Dedifferentiated amniotic fluid mesenchymal stem cell (primary cell): Measurements from ENCODE around the gene ZNF674.

ENCODE experiments used
- DNase-seq: peaks from one replicate; pipeline ENCODE4 v3.0.0-alpha.2; 2016; ENCODE audit errors: extremely low spot score

Gene ZNF674

DNA sequence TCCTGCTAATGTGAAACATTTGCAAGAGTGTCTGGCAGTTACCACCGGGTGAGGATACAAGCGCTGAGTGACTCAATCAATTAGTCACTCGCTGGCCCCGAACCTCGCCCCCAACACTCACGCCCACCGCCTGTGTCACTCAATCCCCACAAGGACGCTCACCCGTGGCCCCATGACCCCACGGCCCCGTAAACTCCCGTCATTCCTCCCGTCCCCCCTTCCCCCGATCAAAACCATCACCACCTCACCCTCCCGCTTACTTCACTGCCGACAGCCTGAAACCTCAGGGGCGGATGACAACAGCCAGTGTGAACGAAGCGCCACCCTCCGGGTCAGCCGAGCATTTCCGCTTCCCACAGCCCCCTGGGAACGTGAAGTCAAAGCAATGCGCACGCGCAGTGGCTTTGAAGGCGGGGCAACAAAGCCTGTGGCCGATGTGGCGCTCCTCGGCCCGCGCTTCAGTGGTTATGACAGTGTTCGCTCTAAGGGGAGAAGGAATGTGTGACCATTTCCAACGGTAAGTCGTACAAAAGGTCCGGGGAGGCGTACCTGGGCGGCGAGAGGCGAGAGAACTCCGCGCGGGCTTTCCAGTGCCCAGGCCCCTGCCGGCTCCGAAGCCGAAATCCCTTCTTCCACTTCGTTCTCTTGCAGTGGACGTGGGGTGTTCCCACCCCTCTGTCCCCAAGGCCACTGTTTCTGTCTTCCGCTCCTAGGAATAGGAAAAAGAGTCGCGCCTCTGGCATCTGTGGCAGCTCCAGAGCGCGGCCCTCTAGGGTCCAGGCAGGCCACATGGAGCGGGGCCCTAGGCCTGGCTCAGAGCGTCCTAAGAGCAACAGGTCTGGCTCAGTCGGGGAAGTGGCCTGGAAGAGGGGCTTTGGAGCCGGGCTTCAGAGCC, at the start of gene ZNF674:
TSS of gene ZNF674 (minus strand) at position 311 of the 895 bp plus-strand sequence. CDS start 3,334 bp downstream, outside the sequence.
- DNase-seq: peak; percentile 85

DNA sequence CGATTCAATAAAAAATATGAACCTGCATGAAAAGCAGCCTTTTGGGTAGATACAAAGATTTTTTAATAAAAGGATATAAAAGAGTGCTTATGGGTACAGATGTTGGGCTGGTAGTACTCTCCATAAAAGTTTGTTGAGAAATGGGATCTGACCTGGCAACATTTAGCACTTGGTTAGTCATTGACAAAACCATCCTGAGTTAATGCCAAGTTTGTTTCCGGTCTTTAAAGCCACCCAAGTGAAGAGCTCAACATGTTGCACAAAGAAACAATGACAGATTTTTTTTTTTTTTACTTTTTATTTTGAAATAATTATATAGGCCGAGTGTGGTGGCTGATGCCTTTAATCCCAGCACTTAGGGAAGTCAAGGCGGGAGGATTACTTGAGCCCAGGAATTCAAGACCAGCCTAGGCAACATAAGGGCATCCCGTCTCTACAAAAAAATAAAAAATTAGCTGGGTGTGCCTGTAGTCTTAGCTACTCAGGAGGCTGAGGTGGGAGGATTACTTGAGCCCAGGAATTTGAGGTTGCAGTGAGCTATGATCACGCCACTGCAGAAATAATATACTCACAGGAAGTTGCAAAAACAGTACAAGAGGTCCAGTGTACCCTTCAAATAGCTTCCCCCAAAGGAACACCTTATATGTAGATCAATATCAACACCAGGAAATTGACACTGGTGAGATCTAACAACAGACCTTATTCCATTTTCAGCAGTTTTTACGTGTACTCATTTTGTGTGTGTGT, 44.9 kb upstream of the ZNF674 start:
- peak; percentile 22 for DNase-seq

DNA sequence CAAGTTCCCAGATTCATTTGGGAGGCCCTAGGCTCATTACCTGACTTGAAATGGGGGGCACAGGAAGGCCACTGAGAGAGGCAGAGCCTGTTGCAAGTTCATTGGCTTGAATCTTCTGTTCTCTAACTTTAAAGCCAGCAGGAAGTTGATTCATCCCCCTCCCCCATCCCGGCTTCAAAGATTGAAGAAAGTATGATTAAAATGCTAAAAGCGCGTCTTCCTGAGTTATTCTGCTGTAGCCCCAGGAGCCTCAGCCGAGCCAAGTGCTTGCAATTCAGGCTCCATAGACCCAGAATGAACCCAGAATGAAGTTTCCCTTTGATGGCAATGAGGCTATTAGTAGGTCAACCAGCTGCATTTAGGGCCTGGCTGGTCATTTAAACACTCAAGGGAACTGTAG, 43.0 kb upstream of the ZNF674 start:
- peak; percentile 51 for DNase-seq

DNA sequence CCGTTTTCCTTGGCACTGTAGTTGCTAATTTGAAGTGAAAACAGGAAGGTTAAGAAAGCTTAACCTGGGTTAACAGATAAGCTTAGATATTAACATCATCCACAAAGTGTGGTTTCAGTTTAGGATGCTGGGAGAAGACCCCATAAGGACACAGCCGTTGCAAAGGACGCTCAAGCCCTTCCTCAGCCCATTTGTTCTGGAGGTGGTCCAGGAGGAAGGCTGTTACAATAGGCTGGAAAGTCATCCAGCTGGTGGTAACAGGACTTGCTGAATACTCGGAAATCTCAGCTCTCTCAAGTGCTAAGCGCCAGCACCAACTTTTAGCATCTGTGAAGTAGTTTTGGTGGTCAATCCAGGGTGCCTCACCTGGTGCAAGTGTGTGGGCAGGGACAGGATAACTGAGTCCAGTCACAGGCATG, 42.5 kb upstream of the ZNF674 start:
- DNase-seq: no peak

DNA sequence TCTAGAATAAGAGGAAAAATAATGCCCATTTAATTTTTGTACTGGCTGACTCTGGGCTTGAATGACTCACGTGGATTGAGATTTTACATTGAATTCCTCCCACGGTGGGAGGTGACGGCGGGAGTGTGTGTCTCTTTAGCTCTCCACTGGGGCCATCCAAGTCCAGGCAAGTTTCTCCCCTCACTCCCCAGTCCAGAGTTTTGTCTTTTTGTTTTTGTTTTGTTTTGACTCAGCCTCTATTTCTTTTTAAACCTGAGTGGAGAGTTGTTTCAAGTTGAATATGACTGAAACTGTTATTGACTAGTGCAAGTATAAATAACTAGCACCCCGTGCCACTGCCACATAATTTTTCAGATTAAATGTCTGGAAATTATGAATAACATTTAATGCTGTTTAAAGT, 41.9 kb upstream of the ZNF674 start:
- no peak for DNase-seq

DNA sequence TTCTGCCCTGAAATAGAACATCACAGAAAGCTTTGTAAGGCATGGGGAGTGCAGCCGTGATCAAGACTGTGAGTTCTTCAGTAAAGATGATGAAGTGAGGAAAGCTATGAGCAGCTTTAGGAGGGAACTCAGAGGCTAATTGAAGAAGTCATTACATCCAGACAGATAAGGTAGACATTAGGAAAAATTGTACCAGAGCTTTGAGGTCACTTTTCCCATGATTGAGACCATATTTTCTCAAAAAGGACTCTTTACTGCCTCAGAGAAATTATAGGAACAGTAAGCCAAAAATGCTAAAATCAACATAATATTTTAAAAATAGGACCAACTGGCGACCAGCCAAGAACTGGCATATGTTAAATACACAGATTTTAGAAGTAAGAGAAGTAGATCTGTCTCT, 39.5 kb upstream of the ZNF674 start:
- no peak for DNase-seq

DNA sequence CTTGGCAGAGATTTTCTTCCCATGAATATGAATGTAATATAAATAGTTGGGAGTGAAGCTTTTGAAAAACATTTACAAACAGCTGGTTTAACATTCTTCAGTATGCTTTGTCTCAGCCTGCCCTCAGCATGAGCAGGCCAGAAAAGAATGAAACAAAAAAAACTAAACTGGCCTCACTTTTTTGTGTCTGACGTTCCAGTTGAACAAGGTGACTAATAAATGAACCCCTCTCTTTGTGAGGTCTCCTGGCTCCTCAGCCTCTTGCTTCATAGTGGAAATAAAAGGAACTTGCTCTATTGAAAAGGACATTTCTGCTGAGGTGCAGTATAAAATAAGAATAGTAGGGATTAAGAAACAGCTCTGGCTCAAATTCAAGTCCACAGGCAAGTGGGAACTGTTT, 37.7 kb upstream of the ZNF674 start:
- peak; percentile 72 for DNase-seq

DNA sequence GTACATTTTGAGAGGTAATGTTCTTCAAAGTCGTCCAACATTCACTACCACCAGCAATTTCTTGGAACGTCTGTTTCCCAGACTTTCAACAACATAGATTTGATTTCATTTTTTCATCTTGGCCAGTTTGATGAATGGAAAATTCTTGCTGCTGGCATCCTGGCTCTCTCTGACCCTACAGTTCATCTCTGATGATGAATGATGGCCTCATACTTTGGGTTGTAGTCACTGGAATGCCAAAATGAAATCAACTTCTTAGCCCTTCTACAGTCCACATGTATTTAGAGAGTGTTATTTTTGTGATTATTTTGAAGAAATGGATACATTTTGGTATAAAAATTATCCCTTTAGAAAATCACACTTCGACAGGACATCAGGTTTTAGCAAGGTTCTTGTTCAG, 37.1 kb upstream of the ZNF674 start:
- DNase-seq: no peak

DNA sequence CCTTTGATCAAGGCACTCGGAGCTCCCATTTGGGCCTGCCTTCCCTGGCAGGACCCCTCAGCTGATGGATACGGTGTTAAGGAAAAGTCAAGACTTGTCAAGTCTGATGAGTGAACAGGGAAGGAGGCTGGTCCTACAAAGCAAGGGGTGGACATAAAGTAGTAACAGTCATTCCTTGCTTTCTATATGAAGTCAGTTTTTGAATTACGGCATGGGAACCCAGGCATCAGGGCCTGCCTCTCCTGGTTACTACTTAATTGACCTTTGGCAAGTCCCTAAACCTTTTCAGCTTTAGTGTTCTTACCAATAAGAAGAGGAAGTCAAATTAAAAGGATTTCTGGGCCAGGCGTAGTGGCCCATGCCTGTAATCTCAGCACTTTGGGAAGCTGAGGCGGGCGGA, 35.4 kb upstream of the ZNF674 start:
- no peak for DNase-seq

DNA sequence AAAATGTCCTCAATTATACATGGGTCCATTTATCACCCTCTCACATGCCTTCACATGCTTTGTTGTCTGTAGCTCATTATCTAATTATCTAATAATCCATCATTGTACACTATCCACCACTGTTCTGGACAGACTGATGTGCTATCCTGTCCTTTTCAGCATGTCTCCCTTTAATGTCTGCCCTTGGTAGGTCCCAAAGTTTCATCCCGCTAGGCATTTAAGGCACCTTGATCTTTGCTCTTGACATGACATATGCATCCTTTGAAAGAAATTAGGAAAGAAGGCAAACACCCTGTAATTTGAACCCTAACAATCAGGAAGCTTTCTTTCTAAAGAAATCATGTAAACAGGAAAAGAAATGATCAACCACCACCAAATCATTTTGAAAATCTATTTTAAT, 34.0 kb upstream of the ZNF674 start:
- no peak for DNase-seq

DNA sequence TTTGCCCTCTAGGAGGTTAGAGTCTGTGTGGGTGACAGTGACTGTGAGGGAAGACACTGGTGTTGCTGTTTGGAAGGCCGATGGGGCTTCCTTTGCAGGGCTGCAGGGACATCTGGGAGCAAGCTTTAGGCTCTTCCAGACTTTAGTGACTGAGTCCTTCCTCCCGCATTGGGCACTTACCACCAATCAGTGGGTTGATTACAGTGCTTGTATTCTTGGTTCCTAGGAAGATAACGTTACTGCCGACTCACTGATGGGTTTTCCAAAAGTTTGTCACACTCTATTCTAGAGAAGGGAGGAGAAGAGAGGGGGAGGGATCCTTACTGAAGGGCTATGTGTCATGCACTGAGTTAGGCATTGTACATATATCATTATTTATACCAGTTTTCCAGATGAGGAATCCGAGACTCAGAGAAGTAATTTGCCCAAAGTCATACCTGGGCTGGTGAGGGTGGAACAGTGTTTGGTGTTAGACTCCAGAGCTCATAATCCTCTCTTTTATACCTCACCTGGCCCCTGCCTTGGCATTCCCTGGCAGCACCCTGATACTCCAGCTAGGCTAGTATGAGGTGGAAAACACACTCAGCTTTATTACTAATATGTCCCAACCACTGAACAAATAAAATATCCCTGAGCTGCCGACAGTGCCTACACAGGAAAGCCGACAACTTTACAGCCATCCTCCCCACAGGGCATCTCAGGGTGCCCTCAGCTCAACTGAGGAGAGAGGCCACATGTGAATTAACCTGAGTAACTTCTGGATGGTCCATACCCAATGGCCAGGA, 32.2 kb upstream of the ZNF674 start:
- DNase-seq: no peak

DNA sequence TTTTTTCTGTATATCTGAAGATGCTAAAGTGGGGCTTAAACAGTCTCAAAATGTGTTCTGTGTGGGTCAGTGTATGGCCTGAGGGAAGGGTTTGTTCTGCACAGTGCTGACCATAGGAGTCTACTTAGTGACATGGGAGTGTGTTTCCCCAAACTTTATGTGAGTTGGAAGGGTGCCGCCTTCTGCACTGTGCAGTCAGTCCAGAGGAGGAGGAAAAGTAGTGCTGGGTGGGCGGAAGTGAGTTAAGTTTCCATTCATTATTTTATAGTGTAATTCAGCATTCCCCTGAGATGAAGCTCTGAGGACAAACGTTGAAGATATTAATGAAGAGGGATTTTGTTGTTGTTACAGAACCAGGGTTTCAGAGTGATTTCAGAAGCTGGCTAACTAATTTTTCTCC, 31.2 kb upstream of the ZNF674 start:
- no peak for DNase-seq

DNA sequence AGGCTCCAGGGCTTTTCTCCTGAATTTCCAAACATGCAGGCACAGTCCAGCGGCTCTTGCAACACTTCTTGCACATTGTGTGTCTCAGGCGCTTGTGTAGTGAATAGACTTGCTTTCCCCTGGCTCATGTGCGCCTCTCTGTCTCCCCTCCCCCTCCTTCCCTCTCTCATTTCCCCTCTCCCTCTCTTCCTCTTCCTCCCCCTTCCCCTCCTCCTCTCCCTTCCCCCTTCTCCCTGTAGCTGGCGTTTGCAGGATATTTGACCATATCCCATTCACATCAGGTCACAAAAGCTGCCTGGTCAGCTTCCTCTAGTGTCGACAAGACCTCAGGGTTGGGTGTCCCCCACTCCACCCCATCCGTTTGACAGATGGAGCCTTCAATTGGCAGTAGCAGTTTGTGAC, 30.8 kb upstream of the ZNF674 start:
- DNase-seq: peak; percentile 39

DNA sequence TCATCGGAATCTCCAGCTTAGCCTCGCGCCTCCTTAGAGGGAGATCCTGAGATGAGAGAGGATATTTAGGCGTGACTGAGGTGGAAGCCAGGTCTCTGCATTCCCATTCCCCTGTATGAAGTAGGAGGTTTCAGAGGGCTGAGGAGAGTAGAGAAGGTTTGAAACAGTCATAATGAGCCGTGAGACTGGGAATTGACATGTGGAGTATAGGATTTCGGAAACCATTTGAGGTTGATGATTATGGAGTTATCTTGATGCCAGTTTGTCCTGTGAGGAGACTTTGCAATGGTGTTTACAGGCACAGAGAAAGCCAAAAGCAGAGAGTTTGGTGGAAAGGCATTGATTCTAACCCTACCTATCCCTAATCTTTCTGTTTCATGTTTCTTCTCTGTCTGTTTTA, 30.4 kb upstream of the ZNF674 start:
- no peak for DNase-seq

DNA sequence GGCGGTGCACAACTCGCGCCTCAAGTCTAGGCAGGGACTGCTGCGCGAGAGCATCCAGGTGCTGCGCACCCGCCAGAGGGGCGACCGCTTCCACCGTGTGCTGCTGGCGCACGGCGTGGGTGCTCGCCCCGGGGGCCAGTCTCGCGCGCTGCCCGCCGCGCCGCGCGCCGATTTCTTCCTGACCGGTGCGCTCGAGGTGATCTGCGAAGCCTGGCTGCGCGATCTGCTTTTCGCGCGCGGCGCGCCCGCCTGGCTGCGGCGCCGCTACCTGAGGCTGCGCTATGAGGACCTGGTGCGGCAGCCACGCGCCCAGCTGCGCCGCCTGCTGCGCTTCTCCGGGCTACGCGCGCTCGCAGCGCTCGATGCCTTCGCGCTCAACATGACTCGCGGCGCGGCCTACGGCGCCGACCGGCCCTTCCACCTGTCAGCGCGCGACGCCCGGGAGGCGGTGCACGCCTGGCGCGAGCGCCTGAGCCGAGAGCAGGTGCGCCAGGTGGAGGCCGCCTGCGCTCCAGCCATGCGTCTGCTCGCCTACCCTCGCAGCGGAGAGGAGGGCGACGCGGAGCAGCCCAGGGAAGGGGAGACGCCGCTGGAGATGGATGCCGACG, 29.7 kb upstream of the ZNF674 start:
- DNase-seq: no peak

DNA sequence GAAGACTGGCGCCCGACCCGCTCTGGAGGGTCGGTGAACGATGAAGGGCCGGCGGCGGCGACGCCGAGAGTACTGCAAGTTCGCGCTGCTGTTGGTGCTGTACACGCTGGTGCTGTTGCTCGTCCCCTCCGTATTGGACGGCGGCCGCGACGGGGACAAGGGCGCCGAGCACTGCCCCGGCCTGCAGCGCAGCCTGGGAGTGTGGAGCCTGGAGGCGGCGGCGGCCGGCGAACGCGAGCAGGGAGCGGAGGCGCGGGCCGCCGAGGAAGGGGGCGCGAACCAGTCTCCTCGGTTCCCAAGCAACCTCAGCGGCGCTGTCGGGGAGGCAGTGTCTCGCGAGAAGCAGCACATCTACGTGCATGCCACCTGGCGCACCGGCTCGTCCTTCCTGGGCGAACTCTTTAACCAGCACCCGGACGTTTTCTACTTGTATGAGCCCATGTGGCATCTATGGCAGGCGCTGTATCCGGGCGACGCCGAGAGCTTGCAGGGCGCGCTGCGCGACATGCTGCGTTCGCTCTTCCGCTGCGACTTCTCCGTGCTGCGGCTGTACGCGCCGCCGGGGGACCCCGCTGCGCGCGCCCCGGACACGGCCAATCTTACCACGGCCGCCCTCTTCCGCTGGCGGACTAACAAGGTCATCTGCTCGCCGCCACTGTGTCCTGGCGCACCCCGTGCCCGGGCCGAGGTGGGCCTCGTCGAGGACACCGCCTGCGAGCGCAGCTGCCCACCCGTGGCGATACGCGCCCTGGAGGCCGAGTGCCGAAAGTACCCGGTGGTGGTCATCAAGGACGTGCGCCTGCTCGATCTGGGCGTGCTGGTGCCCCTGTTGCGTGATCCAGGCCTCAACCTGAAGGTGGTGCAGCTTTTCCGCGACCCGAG, 28.9 kb upstream of the ZNF674 start:
- DNase-seq: no peak

DNA sequence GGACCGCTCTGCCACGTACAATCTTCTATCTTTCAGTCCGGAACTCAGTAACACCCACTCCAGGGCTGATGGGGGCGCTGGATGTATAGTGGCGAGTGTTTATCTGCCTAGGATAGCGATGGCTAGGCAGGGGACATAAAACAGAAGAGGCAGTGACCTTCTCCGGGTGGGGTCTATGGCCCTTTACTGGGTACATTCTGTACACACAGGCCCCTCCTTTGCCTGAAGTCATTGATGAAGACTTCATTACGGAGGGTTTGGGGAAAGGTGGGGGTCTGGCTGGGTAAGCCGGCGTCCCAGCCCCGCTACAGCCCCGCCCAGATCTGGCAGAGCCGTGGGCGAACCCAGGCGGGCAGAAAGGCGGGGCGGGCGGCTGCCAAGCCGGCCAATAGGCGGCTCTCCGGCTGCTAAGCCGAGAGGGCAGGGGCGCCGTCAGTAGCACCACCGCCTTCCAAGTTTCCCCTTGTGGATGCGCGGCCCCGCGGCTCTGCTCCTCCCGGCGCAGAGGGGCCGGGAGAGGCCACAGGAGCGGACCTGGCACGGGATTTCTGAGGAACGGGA, 28.2 kb upstream of the ZNF674 start, which contains the start of gene CHST7:
TSS of gene CHST7 (plus strand) at position 435 of the 561 bp plus-strand sequence. CDS start 167 bp downstream, outside the sequence.
- peak; percentile 30 for DNase-seq

DNA sequence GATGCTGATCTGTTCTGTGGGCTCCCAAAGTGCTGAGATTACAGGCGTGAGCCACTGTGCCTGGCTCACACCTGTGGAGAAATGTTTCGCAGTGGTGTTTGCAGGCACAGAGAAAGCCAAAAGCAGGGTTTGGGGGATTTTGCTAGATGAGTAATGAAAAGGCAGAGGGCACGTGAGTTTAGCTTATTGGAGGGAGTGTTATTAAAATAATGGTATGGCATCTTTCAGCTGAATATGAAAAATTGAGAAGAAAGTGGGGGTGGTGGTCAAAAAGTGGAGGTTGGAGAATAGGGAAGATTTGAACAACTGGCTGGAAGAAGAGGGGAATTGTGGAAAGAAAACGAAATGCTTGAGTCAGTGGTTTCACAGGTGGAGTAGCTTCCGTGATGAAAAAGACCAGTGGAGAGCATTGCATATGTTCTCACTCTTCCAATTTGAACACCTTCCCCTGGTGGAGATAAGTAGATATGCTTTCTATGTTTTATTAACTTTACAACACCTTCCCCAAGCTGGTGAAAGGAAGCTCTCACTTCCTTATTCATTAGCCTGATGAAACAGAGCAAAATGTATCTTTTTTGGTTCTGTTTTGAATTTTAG, 27.2 kb upstream of the ZNF674 start:
- DNase-seq: no peak

DNA sequence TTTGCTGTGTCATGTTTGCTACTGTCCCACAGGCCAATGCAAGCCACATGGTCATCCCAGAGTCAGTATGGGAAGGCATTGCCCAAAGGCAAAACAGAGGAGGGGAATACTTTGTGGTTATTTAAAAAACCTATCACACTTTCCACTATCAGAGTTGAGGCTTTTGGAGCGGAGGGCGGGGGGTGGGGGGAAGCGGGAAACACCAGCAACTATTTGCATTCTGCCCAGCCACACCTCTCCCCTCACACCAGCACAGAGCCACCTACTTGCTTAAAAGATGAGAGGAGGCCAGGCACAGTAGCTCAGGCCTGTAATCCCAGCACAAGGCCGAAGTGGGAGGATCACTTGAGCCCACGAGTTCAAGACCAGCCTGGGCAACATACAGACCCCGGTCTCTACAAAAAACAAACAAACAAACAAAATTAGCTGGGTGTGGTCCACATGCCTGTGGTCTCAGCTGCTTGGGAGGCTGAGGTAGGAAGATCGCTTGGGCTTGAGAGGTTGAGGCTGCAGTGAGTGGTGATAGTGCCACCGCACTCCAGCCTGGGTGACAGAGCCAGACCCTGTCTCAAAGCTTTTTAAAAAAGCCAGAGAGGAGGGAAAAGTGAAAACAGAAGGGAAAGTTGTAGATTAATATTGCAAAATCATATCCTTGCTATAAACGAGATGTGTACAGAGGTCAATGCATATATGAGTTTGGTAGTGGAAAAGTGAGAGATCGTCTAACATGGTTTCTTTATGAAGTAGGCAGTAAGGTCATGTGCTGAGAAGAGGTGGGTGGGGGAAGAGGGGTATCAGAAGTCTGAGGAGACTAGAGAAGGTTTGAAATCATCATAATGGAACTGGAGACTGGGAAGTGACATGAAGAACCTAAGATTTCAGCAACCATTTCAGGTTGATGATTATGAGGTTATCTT, 26.5 kb upstream of the ZNF674 start:
- DNase-seq: no peak
